HG03060 (cell line): ENCODE data around the gene ITM2C.

Source experiments
- ATAC-seq: cut with Tn5 transposase; IDR thresholded peaks from one replicate; pipeline ENCODE4 v1.9.1; 2021; ENCODE audit warnings: low read depth, moderate number of reproducible peaks; ENCODE audit not compliant: unreplicated experiment

The ITM2C gene

GRCh38 chr2:230889911-230890601 is 25.3 kb downstream of the ITM2C start:
- ATAC-seq = no peak

- no peak for ATAC-seq
Observed at GRCh38 chr2:230890646-230891045, 25.9 kb downstream of the ITM2C start.

DNA sequence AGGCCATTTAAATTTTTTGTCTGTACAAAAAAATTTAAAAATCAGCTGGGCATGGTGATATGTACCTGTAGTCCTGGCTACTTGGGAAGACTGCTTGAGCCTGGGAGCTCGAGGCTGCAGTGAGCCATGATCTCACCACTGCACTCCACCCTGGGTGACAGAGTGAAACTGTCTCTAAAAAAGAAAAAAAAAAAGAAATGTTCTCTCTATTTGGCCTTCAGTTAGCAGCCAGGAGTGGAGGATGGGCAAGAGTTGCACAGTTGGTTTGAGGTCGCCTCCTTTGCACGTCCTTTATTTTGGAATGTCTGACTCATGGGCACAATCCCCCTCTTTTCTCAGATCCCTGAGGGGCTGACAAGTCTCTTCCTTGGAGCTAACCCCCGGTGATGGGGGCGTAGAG is 26.3 kb downstream of the ITM2C start:
- no peak for ATAC-seq

GRCh38 chr2:230891509-230891908 is 26.8 kb downstream of the ITM2C start:
- ATAC-seq = no peak

DNA sequence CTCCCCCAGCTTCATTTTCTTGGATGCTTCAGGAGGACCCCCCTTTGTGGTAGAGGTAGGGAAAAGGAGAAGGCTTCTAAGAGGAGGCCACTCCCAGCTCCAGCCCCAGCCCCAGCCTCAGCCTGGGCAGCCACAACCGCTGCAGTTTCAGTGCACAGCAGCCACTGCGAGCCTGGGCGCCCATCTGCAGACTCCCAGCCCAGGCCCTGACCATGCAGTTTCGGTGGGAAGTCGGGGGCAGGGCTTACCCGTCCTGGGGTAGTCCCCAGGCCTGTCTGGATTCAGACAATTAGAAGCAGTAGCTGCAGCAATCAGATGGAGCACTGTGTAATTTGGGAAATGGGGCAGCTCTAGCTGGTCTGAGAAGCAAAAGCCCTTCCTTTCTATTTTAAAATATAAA is 28.6 kb downstream of the ITM2C start:
- no peak for ATAC-seq

- no peak for ATAC-seq
Observed at GRCh38 chr2:230893841-230894781, 29.4 kb downstream of the ITM2C start.

- no peak for ATAC-seq
Observed at GRCh38 chr2:230895536-230896345, 31.0 kb downstream of the ITM2C start.

DNA sequence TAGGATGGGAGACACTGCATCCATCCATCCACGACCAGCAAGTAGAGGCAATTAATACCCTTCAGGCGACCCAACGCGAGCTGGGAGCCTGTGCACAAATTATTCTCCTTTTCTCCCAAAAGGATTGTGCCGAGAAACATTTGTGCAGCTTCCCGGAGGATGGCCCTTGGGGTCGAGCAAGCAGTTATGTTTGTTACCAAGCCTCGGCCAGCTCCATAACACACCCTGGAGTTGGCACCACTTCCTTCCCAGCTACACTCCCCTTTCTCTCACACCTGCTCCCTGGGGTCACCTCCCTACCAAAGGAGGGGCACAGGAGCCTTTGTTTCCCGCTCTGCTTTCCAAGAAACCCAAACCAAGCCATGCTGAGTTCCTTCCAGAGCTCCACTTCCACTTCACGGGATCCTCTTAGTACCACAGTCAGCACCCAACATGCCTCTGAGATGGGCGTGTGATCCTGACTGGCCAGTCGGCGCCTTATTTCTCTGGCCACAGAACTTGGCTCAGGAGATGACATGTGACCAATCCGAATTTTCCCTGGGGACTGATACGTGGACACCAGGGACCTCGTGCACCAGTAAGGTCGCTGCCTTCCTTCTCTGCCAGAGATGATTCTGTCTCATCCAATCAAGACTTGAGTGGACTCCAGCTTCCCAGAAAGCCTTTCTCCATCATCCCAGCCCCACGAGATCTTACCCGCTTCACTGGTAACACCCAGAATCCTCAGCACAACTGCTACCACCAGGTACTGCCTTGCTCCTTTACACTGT is 31.8 kb downstream of the ITM2C start:
- ATAC-seq = no peak

GRCh38 chr2:230898016-230898712 is 33.4 kb downstream of the ITM2C start:
- ATAC-seq = no peak

GRCh38 chr2:230898713-230899091 is 34.0 kb downstream of the ITM2C start:
- no peak for ATAC-seq

DNA sequence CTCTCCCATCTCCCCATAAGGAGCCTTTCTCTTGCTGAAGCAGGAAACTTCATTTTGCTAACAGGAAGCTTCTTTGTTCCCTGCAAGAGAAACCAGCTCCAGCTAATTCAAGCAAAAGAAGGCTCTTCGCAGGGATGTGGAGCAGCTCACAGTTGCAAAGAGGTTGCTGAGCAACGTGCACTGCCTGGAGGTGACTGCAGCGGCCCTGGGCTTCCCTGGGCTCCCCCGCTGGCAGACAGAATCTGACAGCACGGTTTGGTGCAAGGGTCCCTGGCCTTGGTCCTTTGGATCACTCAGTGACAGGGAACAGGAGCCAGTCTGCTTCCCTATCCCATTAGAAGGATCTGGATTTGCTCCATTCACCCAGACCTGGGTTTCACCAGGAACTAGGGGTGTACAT is 34.5 kb downstream of the ITM2C start:
- no peak for ATAC-seq

DNA sequence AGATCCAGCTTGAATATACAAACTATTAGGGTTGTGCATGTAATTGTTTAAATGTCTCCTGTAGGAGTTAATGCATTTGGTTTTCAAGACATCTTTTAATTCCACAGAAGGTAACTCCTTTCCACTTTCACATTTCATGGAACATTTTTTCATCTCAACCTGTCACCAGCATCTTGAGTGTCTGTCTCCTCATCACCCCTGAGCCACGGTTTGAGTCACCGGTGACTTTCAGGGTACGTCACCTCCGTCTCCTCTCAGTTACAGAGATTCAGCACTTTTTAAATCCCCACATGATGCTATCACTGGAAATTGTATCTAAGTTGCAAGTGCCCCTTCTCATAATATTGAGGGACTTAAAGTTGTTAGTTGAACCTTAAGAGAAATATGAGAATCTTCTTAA is 35.0 kb downstream of the ITM2C start:
- no peak for ATAC-seq

DNA sequence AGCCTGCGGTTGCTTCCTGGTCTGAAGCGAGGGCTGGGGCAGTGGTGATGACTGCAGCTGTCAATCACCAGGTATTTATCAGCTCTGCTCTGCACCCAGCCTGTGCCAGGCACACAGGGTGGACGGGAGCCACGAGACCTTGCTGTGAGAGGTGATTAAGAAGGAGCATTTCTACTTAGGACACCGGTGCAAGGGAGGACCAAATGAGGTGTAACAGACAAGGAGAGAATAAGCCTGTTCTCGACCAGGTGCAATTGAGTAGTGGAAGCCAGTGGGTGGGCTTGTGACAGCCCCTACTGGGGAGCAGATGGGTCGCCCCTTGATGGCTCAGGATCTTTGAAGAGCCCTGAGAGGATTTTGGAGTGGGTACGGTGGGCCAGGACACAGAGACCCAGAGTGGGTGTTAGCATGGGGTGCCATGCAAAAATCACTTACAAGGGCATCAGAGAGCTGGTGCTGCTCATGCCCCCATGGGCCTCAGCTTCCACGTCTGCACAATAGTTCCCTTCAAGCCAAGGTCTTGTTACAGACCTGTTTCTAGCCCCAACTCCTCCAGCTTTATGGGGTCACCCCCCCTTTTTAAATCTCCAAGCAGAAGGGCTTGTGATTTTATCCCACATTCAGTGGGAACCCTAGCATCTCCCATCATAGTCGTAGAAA is 35.7 kb downstream of the ITM2C start:
- ATAC-seq = no peak

DNA sequence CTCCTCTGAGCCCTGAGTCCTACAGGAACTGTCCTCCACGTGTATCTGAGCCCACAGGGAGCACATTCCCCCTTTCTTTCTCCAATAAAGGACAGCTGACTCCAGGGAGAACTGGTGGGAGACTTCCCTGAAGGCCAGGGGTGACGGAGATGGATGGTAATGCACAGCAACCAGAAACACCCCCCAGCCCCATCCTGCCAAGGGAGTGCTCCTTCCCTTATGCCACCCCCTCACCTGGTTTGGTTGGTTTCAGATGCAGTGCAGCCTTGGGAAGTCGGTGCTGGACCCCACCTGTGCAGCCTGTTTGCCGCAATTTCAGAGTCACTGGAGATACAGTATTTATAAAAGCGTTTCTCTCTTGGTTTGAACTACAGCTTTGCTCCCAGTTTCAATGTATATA is 36.3 kb downstream of the ITM2C start:
- no peak for ATAC-seq

DNA sequence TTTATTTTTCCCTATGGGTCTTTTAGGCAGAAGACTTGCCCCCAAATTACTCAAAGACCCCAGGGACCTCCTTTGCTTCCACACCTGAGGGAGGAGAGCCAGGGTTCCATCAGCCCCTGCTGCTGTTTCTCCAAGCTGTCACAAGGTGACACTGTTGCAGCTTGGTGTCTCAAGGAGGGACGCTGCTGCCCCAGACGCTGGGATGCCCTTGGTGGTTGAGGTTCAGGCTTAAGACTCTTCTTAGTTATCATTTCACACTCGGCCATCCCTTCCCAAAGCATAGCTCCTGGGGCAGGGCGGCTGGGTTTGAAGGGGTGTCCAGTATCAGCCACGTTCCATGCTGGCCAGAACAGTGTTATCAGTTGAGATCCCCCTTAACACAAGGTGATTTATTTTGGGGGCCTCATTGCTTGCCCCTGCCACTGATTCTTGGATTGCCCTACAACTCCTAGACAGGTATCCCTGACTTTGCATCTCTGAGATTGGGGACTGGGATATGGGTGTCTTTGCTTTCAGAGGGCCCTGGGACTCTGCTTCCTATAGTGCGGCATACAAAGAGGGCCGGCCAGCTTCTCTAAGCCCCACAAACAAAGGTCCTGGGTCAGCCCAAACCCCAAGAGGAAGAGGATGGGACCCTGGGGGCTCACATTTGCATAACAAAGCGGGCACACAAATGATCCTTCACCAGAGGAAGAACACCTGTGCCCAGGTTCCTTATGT is 37.6 kb downstream of the ITM2C start:
- ATAC-seq = peak; percentile 52

DNA sequence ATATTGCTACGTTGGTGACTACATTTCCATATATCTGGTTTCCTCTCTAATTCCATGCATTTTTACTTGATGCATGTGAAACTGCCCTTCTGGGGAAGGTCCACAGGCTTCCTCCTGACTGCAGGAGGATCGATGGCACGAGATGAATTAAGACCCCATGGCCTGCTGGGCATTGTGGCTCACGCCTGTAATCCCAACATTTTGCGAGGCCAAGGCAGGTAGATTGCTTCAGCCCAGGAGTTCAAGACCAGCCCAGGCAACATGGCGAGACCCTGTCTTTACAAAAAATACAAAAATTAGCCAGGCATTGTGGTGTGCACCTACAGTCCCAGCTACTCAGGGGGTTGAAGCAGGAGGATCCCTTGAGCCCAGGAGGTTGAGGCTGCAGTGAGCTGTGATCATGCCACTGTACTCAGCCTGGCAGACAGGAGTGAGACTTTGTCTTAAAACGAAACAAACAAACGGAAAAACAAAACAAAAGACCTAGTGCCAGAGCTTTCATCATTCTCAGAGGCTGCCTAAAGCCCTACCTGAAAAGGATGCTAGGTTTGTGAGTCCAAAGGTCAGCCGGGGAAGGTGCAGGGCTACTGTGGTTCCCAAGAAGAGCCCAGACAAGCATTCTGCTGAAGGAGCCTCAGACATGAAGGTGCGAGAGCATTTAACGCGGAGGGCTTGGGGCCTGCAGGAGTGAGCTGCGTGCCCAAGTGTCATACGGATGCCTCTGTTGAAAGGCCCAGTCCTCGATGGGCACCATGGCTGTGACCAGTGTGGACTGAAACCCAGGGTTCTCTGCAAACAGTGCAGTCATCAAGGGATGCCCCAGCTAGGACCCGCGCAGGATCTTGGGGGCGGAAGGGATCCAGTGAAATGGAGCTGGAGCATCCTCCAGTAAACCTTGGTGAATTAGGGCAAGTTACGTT is 38.7 kb downstream of the ITM2C start:
- no peak for ATAC-seq

- no peak for ATAC-seq
Observed at GRCh38 chr2:230904856-230905447, 40.2 kb downstream of the ITM2C start.
